Stimulated activated CD8-positive, alpha-beta memory T cell treated with anti-CD3 and anti-CD28 coated beads, Interleukin-7, amount 100 ng/mL, for 4 hours (primary cell): ENCODE data around the gene PPM1G.
A peak's percentile ranks its signal among the peaks of the same experiment; 100 is the strongest.
"Not testable (repeated sequence)": the region's sequence is repeated elsewhere in the genome, so short reads cannot be mapped to it uniquely, and the experiment has no call there.

Experiments
- DNase-seq, 2 donors: peaks; one replicate each; pipeline ENCODE4 v3.0.0-alpha.2; 2020; ENCODE audit warnings: low read depth in 2 of 2

Gene PPM1G

DNA sequence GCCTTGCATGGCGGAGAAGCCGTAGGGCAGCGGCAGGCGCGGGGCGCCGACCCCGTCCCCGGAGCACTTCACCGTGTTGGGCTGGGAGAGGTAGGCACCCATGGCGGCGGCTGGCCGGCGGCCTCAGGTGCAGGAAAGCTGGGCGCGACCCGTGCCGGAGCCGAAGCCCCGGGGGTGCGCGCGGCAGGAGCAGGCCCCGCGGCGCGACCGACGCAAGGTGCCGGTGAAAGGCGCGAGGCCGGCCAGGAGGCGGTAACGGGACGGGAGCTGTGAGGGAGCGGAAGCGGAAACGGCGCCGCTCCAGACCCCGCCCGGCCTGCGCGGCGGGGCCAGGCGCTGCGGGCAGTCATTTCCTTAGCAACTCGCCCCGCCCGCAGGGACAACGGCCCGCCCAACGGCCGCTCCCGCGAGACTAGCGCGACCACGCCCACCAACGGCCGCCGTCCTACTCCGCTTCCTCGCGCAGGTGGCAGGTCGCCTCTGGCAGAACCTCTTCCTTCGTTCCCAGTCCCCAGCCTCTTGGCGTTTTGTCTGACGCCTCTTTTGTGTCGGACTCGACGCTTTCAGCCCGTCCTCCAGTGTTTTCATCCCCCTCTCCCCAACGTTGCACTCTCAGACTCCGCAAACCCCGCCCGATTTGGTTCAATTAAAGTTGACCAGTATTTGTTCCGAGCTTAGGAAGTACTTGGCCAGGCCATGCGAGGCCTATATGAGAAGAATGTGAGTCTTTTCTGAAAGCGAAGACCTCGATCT lies at the start of gene PPM1G:
Gene PPM1G, minus strand, starts transcription at position 271 of the 753 bp plus-strand sequence. Its CDS starts 169 bp downstream, at position 102.
- peak; percentile 90 to 95 for DNase-seq

DNA sequence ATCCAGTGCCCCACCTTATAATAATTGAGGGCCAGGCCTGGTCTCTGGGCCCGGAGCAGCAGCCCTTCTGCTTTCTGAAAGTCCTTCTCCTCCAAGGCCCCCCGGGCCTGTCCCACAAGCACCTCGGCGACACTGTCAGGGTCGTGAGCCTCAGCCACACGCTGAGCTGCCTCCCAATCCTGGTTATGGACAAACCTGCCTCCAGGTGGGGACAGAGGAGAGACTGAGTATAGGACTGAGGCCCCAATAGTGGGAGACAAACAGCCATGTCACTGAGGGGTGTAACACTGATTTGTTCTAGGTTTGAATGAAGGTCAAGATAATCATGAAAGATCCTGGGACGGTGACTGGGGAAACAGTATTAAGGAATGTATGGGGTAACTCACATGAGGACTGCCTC lies 44.6 kb upstream of the PPM1G start:
- no peak for DNase-seq

DNA sequence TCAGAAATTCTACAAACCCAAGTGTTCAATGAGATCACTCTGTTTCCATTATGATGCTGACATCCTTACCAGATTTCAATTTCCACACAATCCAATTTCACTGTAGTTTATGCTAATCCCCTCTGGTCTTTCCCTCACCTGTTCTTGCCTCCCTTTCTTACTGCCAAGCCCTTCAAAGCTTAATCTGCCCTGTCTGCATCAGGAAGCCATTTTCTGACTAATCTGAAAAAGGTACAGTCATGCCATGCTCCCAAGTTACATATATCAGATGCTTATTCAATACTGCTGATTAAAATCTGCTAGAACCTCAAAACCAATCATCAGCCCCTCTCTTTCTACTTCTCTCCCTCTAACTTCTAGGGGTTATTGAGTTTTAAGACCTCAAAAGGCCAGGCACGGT lies 41.7 kb upstream of the PPM1G start:
- no peak for DNase-seq

- DNase-seq = no peak
These were observed 39.0 kb upstream of the PPM1G start for GRCh38 chr2:27448381-27448780.

GRCh38 chr2:27446057-27446456 lies 36.7 kb upstream of the PPM1G start:
- DNase-seq = no peak

DNA sequence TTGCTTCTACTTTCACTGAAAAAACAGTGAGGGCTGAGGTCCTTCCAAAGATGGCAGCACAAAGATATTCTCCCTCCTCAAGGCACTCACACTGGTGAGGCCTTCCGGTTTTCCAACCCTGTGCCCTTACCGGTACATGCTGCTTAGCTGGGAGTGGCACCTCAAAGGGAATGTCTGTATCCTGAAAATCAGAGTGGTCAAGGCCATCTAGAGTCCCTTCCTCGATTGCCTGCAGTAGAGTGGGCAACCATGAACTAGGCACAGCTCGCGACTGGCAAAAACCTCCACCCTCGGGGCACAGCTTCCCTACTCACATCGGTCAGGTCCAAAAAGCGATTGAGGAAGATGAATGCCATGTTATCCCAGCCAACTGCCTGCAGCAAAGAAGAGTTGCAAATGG lies 36.2 kb upstream of the PPM1G start:
- DNase-seq = no peak

DNA sequence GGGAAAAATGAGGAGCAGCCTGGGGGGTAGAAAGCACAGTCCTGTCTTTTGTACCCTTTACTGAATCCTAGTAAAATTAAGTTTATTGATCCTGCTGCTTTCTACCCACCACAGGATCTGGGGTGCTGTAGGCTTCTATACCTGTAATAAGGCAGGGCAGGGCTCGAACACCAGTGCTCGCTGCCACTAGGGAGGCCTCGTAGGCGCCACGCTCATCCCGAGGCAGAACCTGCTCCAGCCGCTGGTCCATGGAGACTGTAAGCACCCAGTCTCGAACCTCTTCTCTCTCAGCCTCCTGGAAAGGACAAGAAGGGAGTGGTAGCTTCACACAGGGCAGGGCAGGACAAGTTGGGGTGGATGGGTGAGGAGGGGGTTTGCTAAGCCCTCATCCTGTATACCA lies 35.8 kb upstream of the PPM1G start:
- no peak for DNase-seq

DNA sequence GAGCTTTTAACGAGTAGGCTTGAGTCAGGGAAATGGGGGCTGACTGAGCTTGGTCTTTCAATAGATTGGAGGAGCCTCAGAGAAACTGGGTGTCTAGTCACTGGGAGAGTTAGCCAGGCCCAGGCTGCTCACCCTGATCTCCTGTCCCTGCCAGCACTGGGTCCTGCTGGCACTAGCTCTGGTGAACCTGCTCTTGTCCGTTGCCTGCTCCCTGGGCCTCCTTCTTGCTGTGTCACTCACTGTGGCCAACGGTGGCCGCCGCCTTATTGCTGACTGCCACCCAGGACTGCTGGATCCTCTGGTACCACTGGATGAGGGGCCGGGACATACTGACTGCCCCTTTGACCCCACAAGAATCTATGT lies 33.5 kb upstream of the PPM1G start:
- no peak for DNase-seq

- DNase-seq = peak in 1 of 2 donors; percentile 29
These were observed 32.8 kb upstream of the PPM1G start, which contains the start of gene KRTCAP3 for GRCh38 chr2:27441958-27442919. KRTCAP3 (plus strand) TSS chr2:27442381; CDS start chr2:27442413, 32 bp downstream.

DNA sequence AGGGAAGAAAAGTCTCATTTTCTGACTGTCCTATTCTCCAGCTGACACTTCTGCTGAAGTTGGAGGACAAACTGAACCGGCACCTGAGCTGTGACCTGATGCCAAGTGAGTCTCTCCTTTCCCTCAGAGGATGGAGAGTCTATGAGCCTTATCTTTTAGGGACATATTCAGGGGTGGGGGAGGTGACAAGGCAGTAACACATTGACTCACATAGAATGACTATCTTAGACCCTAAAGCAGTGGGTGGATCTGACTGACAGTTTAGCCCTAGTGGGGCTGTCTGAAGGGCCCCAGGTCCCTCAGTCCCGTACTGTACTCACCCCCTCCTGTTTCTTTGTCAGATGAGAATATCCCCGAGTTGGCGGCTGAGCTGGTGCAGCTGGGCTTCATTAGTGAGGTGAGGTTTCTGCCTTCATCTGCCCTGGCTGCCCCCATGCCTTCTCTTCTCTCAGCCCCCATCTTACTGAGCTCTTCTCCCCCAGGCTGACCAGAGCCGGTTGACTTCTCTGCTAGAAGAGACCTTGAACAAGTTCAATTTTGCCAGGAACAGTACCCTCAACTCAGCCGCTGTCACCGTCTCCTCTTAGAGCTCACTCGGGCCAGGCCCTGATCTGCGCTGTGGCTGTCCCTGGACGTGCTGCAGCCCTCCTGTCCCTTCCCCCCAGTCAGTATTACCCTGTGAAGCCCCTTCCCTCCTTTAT lies 32.0 kb upstream of the PPM1G start:
- DNase-seq = no peak

GRCh38 chr2:27435628-27436027 lies 26.2 kb upstream of the PPM1G start:
- no peak for DNase-seq

- DNase-seq = peak in 1 of 2 donors; percentile 21
These were observed 22.0 kb upstream of the PPM1G start for GRCh38 chr2:27431395-27431794.

DNA sequence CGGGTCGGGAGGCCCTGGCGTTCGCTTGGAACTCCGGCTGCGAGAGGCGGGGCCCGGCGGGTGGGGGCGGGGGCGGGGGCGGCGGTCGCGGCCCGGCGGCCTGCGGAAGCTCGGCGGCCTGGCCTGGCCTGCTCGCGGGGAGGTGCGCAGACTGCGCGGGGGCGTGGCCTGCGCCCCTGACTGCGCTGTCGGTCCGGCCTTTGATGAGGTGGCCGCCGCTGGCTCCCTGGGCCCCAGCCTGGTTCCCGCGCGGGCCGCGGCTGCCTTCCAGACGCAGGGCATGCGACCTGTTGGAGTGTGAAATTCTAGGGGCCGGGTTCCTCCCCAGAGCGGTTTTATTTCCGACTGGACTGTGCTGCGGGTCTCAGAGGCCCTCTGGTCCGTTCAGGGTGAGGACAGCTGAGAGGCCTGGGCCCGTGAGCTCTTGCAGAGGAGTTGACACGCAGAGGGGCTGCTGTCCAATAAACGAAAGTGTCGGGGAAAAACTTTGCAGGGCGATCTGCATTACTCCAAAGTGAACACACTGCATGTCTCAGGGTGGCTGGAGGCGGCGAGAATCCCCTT lies 19.7 kb upstream of the PPM1G start:
- DNase-seq = peak in 1 of 2 donors; percentile 72

DNA sequence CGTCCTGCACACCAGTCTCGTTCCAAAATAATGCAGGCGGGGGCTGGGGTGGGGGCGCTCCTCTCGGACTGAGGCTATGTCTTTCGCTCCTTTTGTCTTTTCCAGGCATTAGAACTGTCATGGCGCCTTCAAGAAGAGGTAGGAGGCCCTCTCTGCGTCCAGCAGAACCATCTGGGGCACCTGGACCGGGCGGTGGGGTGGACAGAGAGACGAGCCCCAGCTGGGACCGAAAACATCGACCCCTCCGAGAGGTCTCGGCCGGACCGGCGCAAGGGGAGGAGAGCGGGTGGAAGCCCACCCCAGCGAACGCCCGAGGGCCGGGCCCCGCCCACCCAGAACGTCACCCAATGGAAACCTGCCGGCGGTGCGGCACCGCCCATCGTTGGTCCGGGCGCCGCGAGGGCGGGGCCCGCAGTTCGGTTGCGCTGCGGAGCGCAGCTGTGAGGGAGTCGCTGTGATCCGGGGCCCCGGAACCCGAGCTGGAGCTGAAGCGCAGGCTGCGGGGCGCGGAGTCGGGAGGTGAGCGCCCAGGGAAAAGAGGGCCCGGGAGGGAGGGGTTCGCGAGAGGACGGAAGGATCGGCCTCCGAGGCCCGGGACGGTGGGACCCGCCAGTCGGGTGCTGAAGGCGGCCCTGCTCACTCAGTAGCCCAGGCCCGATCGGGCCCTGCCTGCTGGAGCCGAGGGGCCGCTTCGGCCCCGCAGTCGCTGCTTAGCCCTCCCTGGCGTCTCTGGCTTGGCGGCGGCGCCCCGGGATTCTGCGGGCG lies 19.0 kb upstream of the PPM1G start, which contains the start of gene NRBP1:
Gene NRBP1, plus strand, starts transcription at position 419 of the 765 bp plus-strand sequence. CDS start 4,643 bp downstream, outside the sequence.
- DNase-seq = peak; percentile 80 to 91

GRCh38 chr2:27427863-27428212 lies 18.4 kb upstream of the PPM1G start:
- no peak for DNase-seq

- DNase-seq = not testable (repeated sequence)
These were observed 15.6 kb upstream of the PPM1G start for GRCh38 chr2:27425039-27425438.

GRCh38 chr2:27422958-27423357 lies 13.6 kb upstream of the PPM1G start:
- no peak for DNase-seq

DNA sequence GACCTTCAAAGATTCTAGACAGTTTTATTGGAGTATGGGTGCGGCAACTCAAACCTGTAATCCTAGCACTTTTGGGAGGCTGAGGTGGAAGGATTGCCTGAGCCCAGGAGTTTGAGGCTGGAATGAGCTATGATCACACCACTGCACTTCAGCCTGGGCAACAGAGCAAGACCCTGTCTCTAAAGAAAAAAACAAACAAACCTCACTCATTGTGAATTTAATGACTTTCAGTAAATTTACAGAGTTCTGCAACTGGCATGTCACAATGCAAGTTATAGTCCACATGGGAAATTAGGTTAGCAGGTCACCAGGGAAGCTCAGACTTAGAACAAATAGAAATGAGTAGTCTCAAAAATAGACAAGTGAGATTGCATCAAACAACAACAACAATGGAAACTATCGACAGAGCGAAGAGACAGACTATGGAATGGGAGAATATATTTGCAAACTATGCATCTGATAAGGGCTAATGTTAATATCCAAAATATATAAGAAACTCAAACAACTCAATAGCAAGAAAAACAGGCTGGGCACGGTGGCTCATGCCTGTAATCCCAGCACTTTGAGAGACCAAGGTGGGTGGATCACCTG lies 12.4 kb upstream of the PPM1G start:
- DNase-seq = no peak

DNA sequence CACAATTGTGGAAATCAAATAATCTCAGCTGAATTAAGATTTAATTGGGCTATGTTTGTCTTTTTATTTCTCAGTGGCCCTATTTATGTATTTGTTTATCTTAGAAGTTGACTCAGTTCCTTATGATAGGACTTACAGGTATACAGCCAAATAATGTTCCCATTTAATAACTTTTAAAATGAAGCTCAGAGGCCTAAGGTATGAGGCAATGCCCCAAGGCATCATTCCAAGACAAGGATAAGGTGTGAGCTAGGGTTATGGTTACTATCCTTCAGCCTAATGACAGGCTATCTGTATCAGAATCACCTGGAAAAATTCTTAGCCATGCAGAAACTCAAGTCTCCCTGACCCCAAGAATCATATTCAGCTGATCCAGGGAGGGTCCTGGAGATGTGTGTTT lies 11.6 kb upstream of the PPM1G start:
- no peak for DNase-seq

DNA sequence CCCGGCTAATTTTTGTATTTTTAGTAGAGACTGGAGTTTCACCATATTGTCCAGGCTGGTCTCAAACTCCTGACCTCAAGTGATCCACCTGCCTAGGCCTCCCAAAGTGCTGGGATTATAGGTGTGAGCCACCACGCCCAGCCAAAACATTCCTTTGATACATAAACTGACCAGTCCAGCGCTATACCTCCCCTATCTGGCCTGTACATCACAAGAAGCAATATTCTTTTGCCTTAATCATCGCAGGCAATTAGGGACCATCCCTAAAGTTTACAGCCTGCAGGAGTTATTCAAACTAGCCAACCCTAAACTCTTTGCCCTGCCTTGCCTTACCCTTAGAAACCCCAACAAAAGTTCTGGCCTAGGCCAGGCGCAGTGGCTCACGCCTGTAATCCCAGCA lies 6.8 kb upstream of the PPM1G start:
- DNase-seq = no peak
